ENCODE measurements around the gene MRPL49.

GRCh38 chr11:65072631-65072966 is 49.5 kb upstream of the MRPL49 start:
- no peak for TF ChIP-seq CTCF (conservative IDR thresholded peaks at IDR 0.05; ENCODE audit: low read depth in 2 of 2)
- no peak for TF ChIP-seq EZH2phosphoT487 (IDR thresholded peaks at IDR 0.05; ENCODE audit: unreplicated experiment)
- TF ChIP-seq POLR2AphosphoS5 (IDR thresholded peaks at IDR 0.05; ENCODE audit: low read depth) = no peak
- no peak for TF ChIP-seq JUNB (IDR thresholded peaks at IDR 0.05; ENCODE audit: unreplicated experiment)
- TF ChIP-seq REST (IDR thresholded peaks at IDR 0.05; ENCODE audit: unreplicated experiment) = no peak
- no peak for TF ChIP-seq EZH2 (IDR thresholded peaks at IDR 0.05; ENCODE audit: low read depth, unreplicated experiment)
